GM23248 (cell line): ENCODE data around the gene GSTM2.
"Not testable (repeated sequence)": the region's sequence is repeated elsewhere in the genome, so short reads cannot be mapped to it uniquely, and the experiment has no call there.

Experiments
- EZH2 ChIP-seq: fragments of 200-600 bp; sonication (generic); IDR thresholded peaks from 2 replicates; pipeline ENCODE4 v1.6.1; 2018; ENCODE audit warnings: antibody characterized with exemption, mild to moderate bottlenecking; ENCODE audit not compliant: insufficient read depth, poor library complexity, severe bottlenecking
- EZH2phosphoT487 ChIP-seq: fragments of 200-600 bp; sonication (generic); IDR thresholded peaks from 2 replicates; pipeline ENCODE4 v1.6.1; 2018; ENCODE audit warnings: antibody characterized with exemption, moderate library complexity, mild to moderate bottlenecking, low read depth; ENCODE audit not compliant: insufficient read depth

DNA sequence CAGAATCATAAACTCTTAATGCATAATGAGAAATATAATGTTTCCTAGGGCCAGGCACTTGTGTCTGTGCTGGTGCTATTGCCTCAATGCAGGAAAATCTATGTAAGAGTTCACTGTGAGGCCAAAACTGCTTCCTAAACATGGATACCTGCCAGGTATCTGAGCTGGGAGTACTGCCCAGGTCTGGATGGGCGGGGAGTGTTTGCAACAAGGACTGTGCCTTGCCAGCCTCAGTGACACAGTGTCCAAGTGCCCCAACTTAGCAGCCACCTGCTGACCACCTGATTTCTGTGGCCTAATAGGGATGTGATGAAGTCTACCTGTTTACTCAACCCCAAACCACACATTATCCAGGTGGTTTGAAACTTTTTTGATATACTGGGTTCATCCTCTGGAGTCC, 17.5 kb downstream of the GSTM2 start:
- TF ChIP-seq EZH2phosphoT487, EZH2: not testable (repeated sequence)
